OCI-LY7 (cell line): ENCODE results near the gene APOBEC3G. TPM values are rescaled to one million over a fixed set of nuclear protein-coding genes. Genes with fewer than 3 reads are reported as not detected.

Experiments
- BruUV-seq: library from RNA; stranded (reverse); fragments of 400-500 nt; replicated peaks from 2 replicates; lab custom pipeline; 2021; lab: Mats Ljungman, UMichigan
- CTCF ChIA-PET: fragments of 300-600 bp; sonication (Branson Sonifier 250); formaldehyde crosslinking; loops from one replicate; lab custom pipeline; 2022; ENCODE audit warnings: antibody characterized with exemption; ENCODE audit not compliant: unreplicated experiment; lab: Charles Lee
- POLR2A ChIA-PET: fragments of 300-600 bp; sonication (Branson Sonifier 250); formaldehyde crosslinking; loops from one replicate; lab custom pipeline; 2022; ENCODE audit warnings: antibody characterized with exemption; lab: Charles Lee
- DNase-seq: peaks from one replicate; pipeline ENCODE4 v3.0.0-alpha.2; 2015; ENCODE audit warnings: low spot score
- H2AFZ ChIP-seq: fragments of 200-600 bp; sonication (generic), shearing (Covaris generic); 2 replicates; pipeline ENCODE4 v1.6.1; 2014; ENCODE audit warnings: mild to moderate bottlenecking, antibody characterized with exemption, low read length, moderate library complexity
- H3K27ac ChIP-seq: fragments of 200-600 bp; sonication (generic); 2 replicates; pipeline ENCODE4 v1.5.1; 2014; ENCODE audit warnings: mixed run types, low read depth, mild to moderate bottlenecking, moderate library complexity, low read length, inconsistent platforms; ENCODE audit not compliant: poor library complexity, severe bottlenecking
- H3K36me3 ChIP-seq: fragments of 200-600 bp; sonication (generic); 2 replicates; pipeline ENCODE4 v1.6.1; 2014; ENCODE audit warnings: mild to moderate bottlenecking, antibody characterized with exemption, low read length, moderate library complexity, mixed read lengths; ENCODE audit not compliant: insufficient read depth
- H3K4me1 ChIP-seq: fragments of 200-600 bp; sonication (generic); 2 replicates; pipeline ENCODE4 v1.5.1; 2014; ENCODE audit warnings: mild to moderate bottlenecking, low read length; ENCODE audit not compliant: insufficient read depth, poor library complexity, severe bottlenecking
- H3K4me2 ChIP-seq: fragments of 200-600 bp; sonication (generic); 2 replicates; pipeline ENCODE4 v1.6.1; 2014; ENCODE audit warnings: mild to moderate bottlenecking, low read length
- H3K4me3 ChIP-seq: fragments of 200-600 bp; sonication (generic); 2 replicates; pipeline ENCODE4 v1.5.1; 2014; ENCODE audit warnings: mild to moderate bottlenecking, low read depth, low read length; ENCODE audit not compliant: poor library complexity, severe bottlenecking
- H3K79me2 ChIP-seq: fragments of 200-600 bp; sonication (generic); 2 replicates; pipeline ENCODE4 v1.6.1; 2016; ENCODE audit warnings: low read depth, mild to moderate bottlenecking, low read length, moderate library complexity, mixed read lengths; ENCODE audit not compliant: insufficient read depth
- H3K9me2 ChIP-seq: fragments of 200-600 bp; sonication (generic); 2 replicates; pipeline ENCODE4 v1.6.1; 2016; ENCODE audit warnings: mild to moderate bottlenecking, low read length, mixed read lengths; ENCODE audit not compliant: insufficient read depth
- H3K9me3 ChIP-seq: fragments of 200-600 bp; sonication (generic); 2 replicates; pipeline ENCODE4 v1.6.1; 2014; ENCODE audit warnings: mild to moderate bottlenecking, mixed run types, low read length, mixed read lengths
- H4K20me1 ChIP-seq: fragments of 200-600 bp; sonication (generic); 2 replicates; pipeline ENCODE4 v1.6.1; 2014; ENCODE audit warnings: mild to moderate bottlenecking, antibody characterized with exemption, low read length, moderate library complexity, mixed read lengths; ENCODE audit not compliant: insufficient read depth
- EZH2phosphoT487 ChIP-seq: fragments of 200-600 bp; sonication (generic); IDR thresholded peaks from 2 replicates; pipeline ENCODE4 v1.6.1; 2018; ENCODE audit warnings: low read depth, borderline replicate concordance, mild to moderate bottlenecking, mixed run types, antibody characterized with exemption, low read length, moderate library complexity, mixed read lengths
- intact Hi-C: fragments of 100-400 bp; cut with micrococcal nuclease; formaldehyde crosslinking; loops from one replicate; pipeline ENCODE4 v1.10.0; 2022; ENCODE audit not compliant: unreplicated experiment
- total RNA-seq, 2 experiments: library from RNA; depleted of rRNA in 1 of 2; stranded (reverse); fragments of >200 nt in 1 of 2; shearing (Covaris generic) in 1 of 2; gene quantifications; 2 replicates each; pipeline ENCODE4 v1.2.3, GENCODE V29; 2014 to 2022
- TF ChIP-seq, protein P1 (sequence below): fragments of 200-600 bp; sonication (generic); conservative IDR thresholded peaks from 2 replicates; pipeline ENCODE4 v1.5.1; 2014; ENCODE audit warnings: mild to moderate bottlenecking, antibody characterized with exemption, low read length, moderate library complexity, mixed read lengths

APOBEC3G gene
- total RNA-seq, 2 experiments from 2014 or later, result 36.7 to 60.2 TPM

DNA sequence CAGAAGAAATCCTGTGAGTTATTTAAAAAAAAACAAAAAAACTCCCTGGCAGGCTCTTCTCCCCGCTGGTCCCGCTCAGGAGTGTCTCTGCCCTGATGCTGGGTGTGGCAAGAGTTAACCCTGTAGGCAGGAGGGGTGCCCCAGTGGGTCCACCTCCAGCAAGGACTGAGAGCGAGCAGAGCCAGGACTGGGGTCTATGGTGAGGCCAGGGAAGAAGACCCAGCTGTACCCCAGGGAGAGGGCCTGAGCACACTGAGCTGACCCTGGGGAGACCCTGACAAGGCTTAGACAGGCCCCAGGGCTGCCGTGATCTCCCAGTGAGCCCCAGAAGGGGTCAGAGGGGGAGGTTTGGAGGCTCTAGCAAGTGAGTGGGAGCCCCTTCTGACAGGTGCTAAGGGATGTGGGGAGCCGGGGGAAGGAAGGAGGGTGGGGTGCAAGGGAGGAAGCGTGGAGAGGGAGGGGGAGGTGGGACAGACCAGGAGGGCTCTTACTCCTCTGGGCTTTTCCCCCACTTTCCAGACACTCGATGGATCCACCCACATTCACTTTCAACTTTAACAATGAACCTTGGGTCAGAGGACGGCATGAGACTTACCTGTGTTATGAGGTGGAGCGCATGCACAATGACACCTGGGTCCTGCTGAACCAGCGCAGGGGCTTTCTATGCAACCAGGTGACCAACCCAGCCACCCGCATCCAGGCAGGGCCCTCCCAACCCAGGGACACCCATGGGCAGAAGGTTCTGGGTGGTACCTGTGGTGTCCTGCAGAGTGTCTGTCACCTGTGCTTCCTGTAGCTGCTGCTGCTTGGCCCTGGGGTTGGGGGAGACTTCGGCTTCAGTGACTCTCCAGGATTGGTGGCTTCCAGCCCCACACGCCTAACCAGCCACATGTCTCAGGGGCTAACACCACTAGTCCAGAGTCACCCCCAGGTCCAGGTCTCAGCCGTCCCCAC is 6.4 kb downstream of the APOBEC3G start:
- Histone ChIP-seq H3K27ac (no peak overlapping the region), H4K20me1 (no peaks in the 10 kb centered on the region), H3K4me2 (no peak overlapping the region), H3K9me3 (no peaks in the 10 kb centered on the region), H3K4me3 (no peak overlapping the region), H2AFZ (no peak overlapping the region), H3K36me3 (peaks cover 10% of the 10 kb centered on the region; the same call in 1 of the 2 replicates), H3K79me2 (peaks cover under 1% of the 10 kb centered on the region; the same call in 1 of the 2 replicates), H3K9me2 (no peaks in the 10 kb centered on the region), H3K4me1 (peaks cover 34% of the 10 kb centered on the region)
- no peak for DNase-seq
- intact Hi-C loops, result no loop called here
- no peak for TF ChIP-seq EZH2phosphoT487
- TF ChIP-seq, protein P1, sequence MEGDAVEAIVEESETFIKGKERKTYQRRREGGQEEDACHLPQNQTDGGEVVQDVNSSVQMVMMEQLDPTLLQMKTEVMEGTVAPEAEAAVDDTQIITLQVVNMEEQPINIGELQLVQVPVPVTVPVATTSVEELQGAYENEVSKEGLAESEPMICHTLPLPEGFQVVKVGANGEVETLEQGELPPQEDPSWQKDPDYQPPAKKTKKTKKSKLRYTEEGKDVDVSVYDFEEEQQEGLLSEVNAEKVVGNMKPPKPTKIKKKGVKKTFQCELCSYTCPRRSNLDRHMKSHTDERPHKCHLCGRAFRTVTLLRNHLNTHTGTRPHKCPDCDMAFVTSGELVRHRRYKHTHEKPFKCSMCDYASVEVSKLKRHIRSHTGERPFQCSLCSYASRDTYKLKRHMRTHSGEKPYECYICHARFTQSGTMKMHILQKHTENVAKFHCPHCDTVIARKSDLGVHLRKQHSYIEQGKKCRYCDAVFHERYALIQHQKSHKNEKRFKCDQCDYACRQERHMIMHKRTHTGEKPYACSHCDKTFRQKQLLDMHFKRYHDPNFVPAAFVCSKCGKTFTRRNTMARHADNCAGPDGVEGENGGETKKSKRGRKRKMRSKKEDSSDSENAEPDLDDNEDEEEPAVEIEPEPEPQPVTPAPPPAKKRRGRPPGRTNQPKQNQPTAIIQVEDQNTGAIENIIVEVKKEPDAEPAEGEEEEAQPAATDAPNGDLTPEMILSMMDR, result no peak
- BruUV-seq, result no TSS peak
- POLR2A ChIA-PET, result interaction anchor here (0.6 kb wide), 1 partner anchor 65 kb away, joined by 3 read pairs; no protein-coding TSS in a partner anchor
- CTCF ChIA-PET, result interaction anchor here (0.5 kb wide), 1 partner anchor 124 kb away, joined by 5 read pairs; no protein-coding TSS in a partner anchor

DNA sequence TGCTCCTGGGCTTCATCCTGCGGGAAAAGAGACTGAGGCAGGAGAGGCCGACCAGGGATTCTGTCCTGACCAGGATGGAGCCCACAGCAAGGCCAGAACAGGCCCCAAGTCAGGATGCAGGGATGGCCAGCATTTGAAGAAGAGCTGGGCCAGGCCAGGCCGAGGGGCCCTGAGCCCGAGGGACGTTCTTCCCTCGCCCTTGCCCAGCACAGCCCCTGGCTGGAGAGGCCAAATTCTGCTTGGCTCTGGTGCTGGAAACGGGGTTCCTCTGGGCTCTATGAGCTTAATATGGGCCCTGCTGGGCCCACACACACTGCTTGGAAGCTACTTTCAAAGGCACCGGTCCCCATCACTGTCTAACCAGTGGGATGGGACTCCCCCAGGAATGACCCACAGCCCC is 7.6 kb downstream of the APOBEC3G start:
- intact Hi-C loops, result no loop called here
- Histone ChIP-seq H2AFZ (no peak overlapping the region), H3K4me2 (no peak overlapping the region), H3K4me1 (peaks cover 31% of the 10 kb centered on the region), H3K4me3 (no peak overlapping the region), H3K27ac (no peak overlapping the region), H3K79me2 (no peaks in the 10 kb centered on the region), H3K36me3 (peaks cover 10% of the 10 kb centered on the region; the same call in 1 of the 2 replicates), H3K9me3 (no peaks in the 10 kb centered on the region), H4K20me1 (no peaks in the 10 kb centered on the region), H3K9me2 (no peaks in the 10 kb centered on the region)
- POLR2A ChIA-PET, result interaction anchor here (0.7 to 0.9 kb wide), 2 partner anchors 8 to 25 kb away, joined by 3 to 6 read pairs; no protein-coding TSS in a partner anchor
- CTCF ChIA-PET, result no interaction called here
- no peak for TF ChIP-seq EZH2phosphoT487
- TF ChIP-seq, protein P1, result no peak
- DNase-seq, result no peak
- no TSS peak for BruUV-seq

- BruUV-seq, result no TSS peak
- TF ChIP-seq, protein P1, result no peak
- no peak for TF ChIP-seq EZH2phosphoT487
- Histone ChIP-seq H3K79me2 (no peaks in the 10 kb centered on the region), H3K9me3 (no peaks in the 10 kb centered on the region), H2AFZ (no peak overlapping the region), H3K4me2 (no peak overlapping the region), H3K36me3 (no peaks in the 10 kb centered on the region), H3K27ac (no peak overlapping the region), H3K9me2 (no peaks in the 10 kb centered on the region), H3K4me1 (peaks cover 19% of the 10 kb centered on the region), H3K4me3 (no peak overlapping the region), H4K20me1 (no peaks in the 10 kb centered on the region)
- DNase-seq, result no peak
- intact Hi-C loops, result no loop called here
- ChIA-PET POLR2A (no interaction called here), CTCF (no interaction called here)
These were observed 10.0 kb downstream of the APOBEC3G start for GRCh38 chr22:39087098-39087497.
